Measurements from ENCODE around the gene CDKN2D.
"Not testable (repeated sequence)": the region's sequence is repeated elsewhere in the genome, so short reads cannot be mapped to it uniquely, and the experiment has no call there.

The CDKN2D gene

GRCh38 chr19:10538204-10538983 lies 30.4 kb downstream of the CDKN2D start:
- H3K36me3 Mint-ChIP-seq (ENCODE audit: low read depth), result no peaks in the 10 kb centered on the region
- no peak overlapping the region for H3K27ac Mint-ChIP-seq
- H3K27me3 Mint-ChIP-seq (ENCODE audit: low read depth), result no peaks in the 10 kb centered on the region
- TF ChIP-seq, protein P1, sequence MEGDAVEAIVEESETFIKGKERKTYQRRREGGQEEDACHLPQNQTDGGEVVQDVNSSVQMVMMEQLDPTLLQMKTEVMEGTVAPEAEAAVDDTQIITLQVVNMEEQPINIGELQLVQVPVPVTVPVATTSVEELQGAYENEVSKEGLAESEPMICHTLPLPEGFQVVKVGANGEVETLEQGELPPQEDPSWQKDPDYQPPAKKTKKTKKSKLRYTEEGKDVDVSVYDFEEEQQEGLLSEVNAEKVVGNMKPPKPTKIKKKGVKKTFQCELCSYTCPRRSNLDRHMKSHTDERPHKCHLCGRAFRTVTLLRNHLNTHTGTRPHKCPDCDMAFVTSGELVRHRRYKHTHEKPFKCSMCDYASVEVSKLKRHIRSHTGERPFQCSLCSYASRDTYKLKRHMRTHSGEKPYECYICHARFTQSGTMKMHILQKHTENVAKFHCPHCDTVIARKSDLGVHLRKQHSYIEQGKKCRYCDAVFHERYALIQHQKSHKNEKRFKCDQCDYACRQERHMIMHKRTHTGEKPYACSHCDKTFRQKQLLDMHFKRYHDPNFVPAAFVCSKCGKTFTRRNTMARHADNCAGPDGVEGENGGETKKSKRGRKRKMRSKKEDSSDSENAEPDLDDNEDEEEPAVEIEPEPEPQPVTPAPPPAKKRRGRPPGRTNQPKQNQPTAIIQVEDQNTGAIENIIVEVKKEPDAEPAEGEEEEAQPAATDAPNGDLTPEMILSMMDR (IDR thresholded peaks at IDR 0.05; ENCODE audit: unreplicated experiment in 3 of 3), result no peak
- H3K4me3 Mint-ChIP-seq, result peak overlapping the region in 1 of 3 experiments; percentile 14
- no peaks in the 10 kb centered on the region for H3K9me3 Mint-ChIP-seq
- H3K4me1 Mint-ChIP-seq, result peaks cover 5% of the 10 kb centered on the region

- TF ChIP-seq, protein P1 (IDR thresholded peaks at IDR 0.05; ENCODE audit: unreplicated experiment in 3 of 3), result no peak
- Mint-ChIP-seq H3K4me1 (peaks cover 6% of the 10 kb centered on the region), H3K27ac (no peak overlapping the region), H3K27me3 (ENCODE audit: low read depth) (no peaks in the 10 kb centered on the region), H3K9me3 (no peaks in the 10 kb centered on the region), H3K4me3 (no peak overlapping the region), H3K36me3 (ENCODE audit: low read depth) (no peaks in the 10 kb centered on the region)
These were observed 31.1 kb downstream of the CDKN2D start for GRCh38 chr19:10537668-10538067.

GRCh38 chr19:10535613-10536012 lies 33.2 kb downstream of the CDKN2D start:
- H3K27me3 Mint-ChIP-seq (ENCODE audit: low read depth), result no peaks in the 10 kb centered on the region
- peaks cover 6% of the 10 kb centered on the region for H3K4me1 Mint-ChIP-seq
- H3K36me3 Mint-ChIP-seq (ENCODE audit: low read depth), result no peaks in the 10 kb centered on the region
- TF ChIP-seq, protein P1 (IDR thresholded peaks at IDR 0.05; ENCODE audit: unreplicated experiment in 3 of 3), result no peak
- H3K4me3 Mint-ChIP-seq, result no peak overlapping the region
- peaks cover 3% of the 10 kb centered on the region for H3K9me3 Mint-ChIP-seq
- H3K27ac Mint-ChIP-seq, result no peak overlapping the region

GRCh38 chr19:10533646-10534386 lies 35.0 kb downstream of the CDKN2D start:
- TF ChIP-seq, protein P1 (IDR thresholded peaks at IDR 0.05; ENCODE audit: unreplicated experiment in 3 of 3), result no peak
- peak overlapping the region; percentile 59 to 91 (median 79) for H3K27ac Mint-ChIP-seq
- H3K36me3 Mint-ChIP-seq (ENCODE audit: low read depth), result no peaks in the 10 kb centered on the region
- peaks cover 3% of the 10 kb centered on the region for H3K9me3 Mint-ChIP-seq
- no peaks in the 10 kb centered on the region for H3K27me3 Mint-ChIP-seq (ENCODE audit: low read depth)
- peaks cover 6% of the 10 kb centered on the region for H3K4me1 Mint-ChIP-seq
- no peak overlapping the region for H3K4me3 Mint-ChIP-seq

- Mint-ChIP-seq H3K4me1 (peaks cover 6% of the 10 kb centered on the region), H3K9me3 (peaks cover 3% of the 10 kb centered on the region), H3K36me3 (ENCODE audit: low read depth) (no peaks in the 10 kb centered on the region), H3K4me3 (no peak overlapping the region), H3K27me3 (ENCODE audit: low read depth) (no peaks in the 10 kb centered on the region), H3K27ac (peak overlapping the region in 1 of 3 experiments; percentile 60)
- TF ChIP-seq, protein P1 (IDR thresholded peaks at IDR 0.05; ENCODE audit: unreplicated experiment in 3 of 3), result no peak
These were observed 36.3 kb downstream of the CDKN2D start for GRCh38 chr19:10532457-10532856.

GRCh38 chr19:10526887-10527286 lies 41.9 kb downstream of the CDKN2D start:
- H3K4me1 Mint-ChIP-seq; H3K27ac Mint-ChIP-seq; H3K4me3 Mint-ChIP-seq; H3K36me3 Mint-ChIP-seq (ENCODE audit: low read depth); H3K27me3 Mint-ChIP-seq (ENCODE audit: low read depth); H3K9me3 Mint-ChIP-seq: not testable (repeated sequence)

Measured in nephron (organoid).